ENCODE data around the gene ZNF831. TPM values are rescaled to one million over a fixed set of nuclear protein-coding genes. Genes with fewer than 3 reads are reported as not detected.

Gene ZNF831
- total and polyA plus RNA-seq, 2 donors: 2.1 to 2.9 TPM

DNA sequence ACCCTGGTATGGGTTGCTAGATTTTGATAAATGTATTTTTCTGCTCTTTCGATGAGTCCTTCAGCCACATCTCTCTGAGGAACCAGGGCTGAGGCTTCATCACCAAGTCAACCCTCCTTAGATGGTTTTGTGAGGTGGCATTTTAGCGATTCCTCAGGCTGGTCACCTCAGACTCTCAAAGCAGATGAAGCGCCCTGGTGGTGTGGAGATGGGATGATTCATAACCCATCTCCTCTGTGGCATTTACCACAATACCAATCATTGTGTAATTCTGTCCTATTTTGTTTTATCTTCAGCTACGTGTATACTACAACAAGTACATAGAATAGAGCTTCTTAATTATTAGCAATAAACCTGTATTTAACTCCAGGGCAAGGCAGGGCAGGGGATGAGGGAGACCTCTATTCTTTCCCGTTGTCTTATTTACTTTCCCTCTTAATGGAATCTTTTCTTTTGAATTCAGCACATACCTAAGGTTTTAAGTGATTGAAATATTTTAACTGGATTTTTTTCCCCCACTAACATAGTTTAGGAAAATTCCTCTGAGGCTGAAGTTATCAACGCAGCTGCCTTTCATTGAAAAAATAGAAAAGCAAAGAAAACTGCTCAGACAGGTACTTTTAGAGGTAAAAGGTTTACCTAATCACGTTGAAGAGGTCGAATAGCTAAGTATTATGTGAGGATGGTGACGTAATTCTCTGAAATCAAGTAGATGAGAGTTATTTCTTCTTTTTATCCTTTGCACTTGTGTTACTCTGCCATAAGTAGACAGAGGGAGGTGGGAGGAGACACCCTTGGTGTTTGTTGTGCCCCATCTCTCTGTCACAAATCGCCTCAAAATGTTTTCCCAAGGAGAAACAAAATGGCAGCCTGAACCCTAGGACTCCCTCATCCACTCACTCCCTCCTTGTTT is 79.3 kb downstream of the ZNF831 start:
- H3K27ac ChIP-seq (ENCODE audit: low read depth in 1 of 2, low read length in 1 of 2): no peak overlapping the region

GRCh38 chr20:59246691-59247400 is 83.2 kb downstream of the ZNF831 start:
- H3K27me3 ChIP-seq (ENCODE audit: control insufficient read depth in 2 of 2, insufficient read depth in 1 of 2, low read length in 1 of 2): no peaks in the 10 kb centered on the region
- no peak overlapping the region for H3K27ac ChIP-seq (ENCODE audit: low read depth in 1 of 2, low read length in 1 of 2)
- DNase-seq (ENCODE audit: low read depth in 6 of 9, low spot score in 9 of 9): no peak
- no peaks in the 10 kb centered on the region for H3K36me3 ChIP-seq (ENCODE audit: control insufficient read depth in 2 of 2, insufficient read depth in 2 of 2, low read length in 1 of 2)
- no peaks in the 10 kb centered on the region for H3K4me1 ChIP-seq (ENCODE audit: control insufficient read depth in 2 of 2, insufficient read depth in 2 of 2, low read length in 2 of 2)
- H3K9me3 ChIP-seq (ENCODE audit: control insufficient read depth in 2 of 2, insufficient read depth in 1 of 2, low read length in 1 of 2): no peaks in the 10 kb centered on the region
- 96% methylated on average over 8 of the region's 8 CpGs for WGBS
- H3K4me3 ChIP-seq (ENCODE audit: low read length in 2 of 2): no peak overlapping the region

More for the DNA sequence above, 79.3 kb downstream of the ZNF831 start:
- H3K9me3 ChIP-seq (ENCODE audit: control insufficient read depth in 2 of 2, insufficient read depth in 1 of 2, low read length in 1 of 2): no peaks in the 10 kb centered on the region
- no peaks in the 10 kb centered on the region for H3K27me3 ChIP-seq (ENCODE audit: control insufficient read depth in 2 of 2, insufficient read depth in 1 of 2, low read length in 1 of 2)
- no peak for DNase-seq (ENCODE audit: low read depth in 6 of 9, low spot score in 9 of 9)
- H3K4me3 ChIP-seq (ENCODE audit: low read length in 2 of 2): no peak overlapping the region
- WGBS: 80% methylated on average over 10 of the region's 10 CpGs
- no peaks in the 10 kb centered on the region for H3K36me3 ChIP-seq (ENCODE audit: control insufficient read depth in 2 of 2, insufficient read depth in 2 of 2, low read length in 1 of 2)
- H3K4me1 ChIP-seq (ENCODE audit: control insufficient read depth in 2 of 2, insufficient read depth in 2 of 2, low read length in 2 of 2): no peaks in the 10 kb centered on the region

DNA sequence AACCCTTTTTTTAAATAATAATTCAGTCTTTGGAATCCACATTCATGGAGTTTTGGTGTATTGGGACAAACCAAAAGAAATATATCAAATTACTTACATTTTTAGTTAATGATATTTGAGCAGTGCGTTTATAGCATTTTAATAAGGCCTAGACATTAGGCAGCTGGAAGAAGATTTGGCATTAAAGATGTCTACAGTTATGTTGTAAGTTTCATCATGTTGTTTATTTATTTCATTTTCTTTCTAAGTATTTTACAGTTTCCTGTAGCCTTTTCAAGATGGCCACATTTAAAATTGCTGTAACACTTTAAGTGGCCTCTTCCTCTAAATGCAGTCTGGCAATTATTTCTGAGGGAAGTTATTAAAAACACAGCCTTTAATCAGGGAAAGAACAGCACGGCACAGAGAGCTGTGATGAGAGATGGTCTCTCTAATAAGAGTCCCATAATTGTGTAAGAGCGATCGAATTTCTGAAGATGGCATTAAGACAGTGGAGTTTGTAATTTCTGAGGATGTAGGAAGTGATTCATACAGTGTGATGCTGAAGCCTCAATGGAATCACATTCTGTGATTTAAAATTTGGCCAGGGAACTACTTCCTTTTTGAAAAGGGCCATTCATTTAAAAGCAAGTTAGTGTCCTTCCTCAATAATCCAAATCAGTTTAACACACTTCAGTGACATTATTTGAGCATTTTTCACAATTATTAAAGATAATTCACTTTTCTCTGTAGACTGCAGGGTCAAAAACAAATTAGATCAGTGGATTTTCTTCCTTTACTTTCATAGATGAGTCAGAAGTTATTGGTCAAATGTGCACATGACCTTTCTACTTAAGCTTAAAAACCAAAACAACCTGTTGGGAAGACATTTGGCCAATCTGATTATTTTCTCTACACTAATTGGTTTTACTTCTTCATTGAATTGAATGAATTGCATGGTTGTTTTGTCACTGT is 84.4 kb downstream of the ZNF831 start:
- Histone ChIP-seq H3K27ac (ENCODE audit: low read depth in 1 of 2, low read length in 1 of 2) (no peak overlapping the region), H3K36me3 (ENCODE audit: control insufficient read depth in 2 of 2, insufficient read depth in 2 of 2, low read length in 1 of 2) (no peaks in the 10 kb centered on the region), H3K27me3 (ENCODE audit: control insufficient read depth in 2 of 2, insufficient read depth in 1 of 2, low read length in 1 of 2) (no peaks in the 10 kb centered on the region), H3K4me3 (ENCODE audit: low read length in 2 of 2) (no peak overlapping the region), H3K4me1 (ENCODE audit: control insufficient read depth in 2 of 2, insufficient read depth in 2 of 2, low read length in 2 of 2) (peaks cover 3 to 4% of the 10 kb centered on the region in 2 donors), H3K9me3 (ENCODE audit: control insufficient read depth in 2 of 2, insufficient read depth in 1 of 2, low read length in 1 of 2) (no peaks in the 10 kb centered on the region)
- no peak for DNase-seq (ENCODE audit: low read depth in 6 of 9, low spot score in 9 of 9)
- WGBS: 75% methylated on average over 4 of the region's 4 CpGs

GRCh38 chr20:59250293-59250692 is 86.7 kb downstream of the ZNF831 start:
- no peaks in the 10 kb centered on the region for H3K27me3 ChIP-seq (ENCODE audit: control insufficient read depth in 2 of 2, insufficient read depth in 1 of 2, low read length in 1 of 2)
- H3K36me3 ChIP-seq (ENCODE audit: control insufficient read depth in 2 of 2, insufficient read depth in 2 of 2, low read length in 1 of 2): no peaks in the 10 kb centered on the region
- H3K9me3 ChIP-seq (ENCODE audit: control insufficient read depth in 2 of 2, insufficient read depth in 1 of 2, low read length in 1 of 2): no peaks in the 10 kb centered on the region
- no peak overlapping the region for H3K4me3 ChIP-seq (ENCODE audit: low read length in 2 of 2)
- no peak for DNase-seq (ENCODE audit: low read depth in 6 of 9, low spot score in 9 of 9)
- 97% methylated on average over 6 of the region's 6 CpGs for WGBS
- H3K4me1 ChIP-seq (ENCODE audit: control insufficient read depth in 2 of 2, insufficient read depth in 2 of 2, low read length in 2 of 2): peaks cover 14 to 15% of the 10 kb centered on the region in 2 donors
- no peak overlapping the region for H3K27ac ChIP-seq (ENCODE audit: low read depth in 1 of 2, low read length in 1 of 2)

- Histone ChIP-seq H3K9me3 (ENCODE audit: control insufficient read depth in 2 of 2, insufficient read depth in 1 of 2, low read length in 1 of 2) (no peaks in the 10 kb centered on the region), H3K4me1 (ENCODE audit: control insufficient read depth in 2 of 2, insufficient read depth in 2 of 2, low read length in 2 of 2) (peaks cover 14 to 19% of the 10 kb centered on the region in 2 donors), H3K36me3 (ENCODE audit: control insufficient read depth in 2 of 2, insufficient read depth in 2 of 2, low read length in 1 of 2) (no peaks in the 10 kb centered on the region), H3K27ac (ENCODE audit: low read depth in 1 of 2, low read length in 1 of 2) (no peak overlapping the region), H3K27me3 (ENCODE audit: control insufficient read depth in 2 of 2, insufficient read depth in 1 of 2, low read length in 1 of 2) (no peaks in the 10 kb centered on the region), H3K4me3 (ENCODE audit: low read length in 2 of 2) (no peak overlapping the region)
- WGBS: 4% methylated on average over 6 of the region's 6 CpGs
- peak in 5 of 9 donors; percentile 18 to 37 (median 21) for DNase-seq (ENCODE audit: low read depth in 6 of 9, low spot score in 9 of 9)
Measured at GRCh38 chr20:59253325-59253724, 89.7 kb downstream of the ZNF831 start.

DNA sequence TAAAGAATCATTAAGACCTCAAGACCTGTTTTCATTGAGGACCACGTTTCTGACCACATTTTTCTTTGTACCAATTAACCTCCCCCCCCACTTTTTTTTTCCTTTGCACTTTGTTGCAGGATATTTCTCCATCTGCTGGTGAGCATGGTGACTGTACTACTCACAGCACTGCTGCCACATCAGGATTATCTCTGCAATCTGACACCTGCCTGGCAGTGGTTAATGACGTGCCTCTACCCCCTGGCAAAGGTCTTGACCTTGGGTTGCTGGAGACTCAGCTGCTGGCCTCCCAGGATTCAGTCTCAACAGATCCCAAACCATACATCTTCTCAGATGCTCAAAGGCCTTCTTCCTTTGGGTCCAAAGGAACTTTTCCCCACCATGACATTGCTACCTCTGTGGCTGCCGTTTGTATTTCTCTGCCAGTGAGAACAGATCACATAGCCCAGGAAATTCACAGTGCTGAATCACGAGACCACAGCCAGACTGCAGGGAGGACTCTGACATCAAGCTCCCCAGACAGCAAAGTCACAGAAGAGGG is 90.2 kb downstream of the ZNF831 start:
- no peak overlapping the region for H3K4me3 ChIP-seq (ENCODE audit: low read length in 2 of 2)
- peaks cover 14 to 20% of the 10 kb centered on the region in 2 donors for H3K4me1 ChIP-seq (ENCODE audit: control insufficient read depth in 2 of 2, insufficient read depth in 2 of 2, low read length in 2 of 2)
- peak in 2 of 9 donors; percentile 14 to 26 for DNase-seq (ENCODE audit: low read depth in 6 of 9, low spot score in 9 of 9)
- H3K27ac ChIP-seq (ENCODE audit: low read depth in 1 of 2, low read length in 1 of 2): peak overlapping the region in 1 of 2 donors; percentile 1
- WGBS: 2% methylated on average over 4 of the region's 4 CpGs
- H3K36me3 ChIP-seq (ENCODE audit: control insufficient read depth in 2 of 2, insufficient read depth in 2 of 2, low read length in 1 of 2): no peaks in the 10 kb centered on the region
- H3K27me3 ChIP-seq (ENCODE audit: control insufficient read depth in 2 of 2, insufficient read depth in 1 of 2, low read length in 1 of 2): no peaks in the 10 kb centered on the region
- no peaks in the 10 kb centered on the region for H3K9me3 ChIP-seq (ENCODE audit: control insufficient read depth in 2 of 2, insufficient read depth in 1 of 2, low read length in 1 of 2)

GRCh38 chr20:59255256-59255655 is 91.6 kb downstream of the ZNF831 start:
- no peaks in the 10 kb centered on the region for H3K36me3 ChIP-seq (ENCODE audit: control insufficient read depth in 2 of 2, insufficient read depth in 2 of 2, low read length in 1 of 2)
- peaks cover 14 to 20% of the 10 kb centered on the region in 2 donors for H3K4me1 ChIP-seq (ENCODE audit: control insufficient read depth in 2 of 2, insufficient read depth in 2 of 2, low read length in 2 of 2)
- no peaks in the 10 kb centered on the region for H3K27me3 ChIP-seq (ENCODE audit: control insufficient read depth in 2 of 2, insufficient read depth in 1 of 2, low read length in 1 of 2)
- no peak for DNase-seq (ENCODE audit: low read depth in 6 of 9, low spot score in 9 of 9)
- H3K4me3 ChIP-seq (ENCODE audit: low read length in 2 of 2): no peak overlapping the region
- H3K9me3 ChIP-seq (ENCODE audit: control insufficient read depth in 2 of 2, insufficient read depth in 1 of 2, low read length in 1 of 2): no peaks in the 10 kb centered on the region
- WGBS: 96% methylated on average over 5 of the region's 5 CpGs
- H3K27ac ChIP-seq (ENCODE audit: low read depth in 1 of 2, low read length in 1 of 2): no peak overlapping the region

GRCh38 chr20:59258221-59258621 is 94.6 kb downstream of the ZNF831 start:
- DNase-seq (ENCODE audit: low read depth in 6 of 9, low spot score in 9 of 9): peak in 4 of 9 donors; percentile 3 to 42 (median 20)
- H3K27me3 ChIP-seq (ENCODE audit: control insufficient read depth in 2 of 2, insufficient read depth in 1 of 2, low read length in 1 of 2): no peaks in the 10 kb centered on the region
- H3K27ac ChIP-seq (ENCODE audit: low read depth in 1 of 2, low read length in 1 of 2): no peak overlapping the region
- H3K4me1 ChIP-seq (ENCODE audit: control insufficient read depth in 2 of 2, insufficient read depth in 2 of 2, low read length in 2 of 2): peaks cover 9 to 14% of the 10 kb centered on the region in 2 donors
- no peak overlapping the region for H3K4me3 ChIP-seq (ENCODE audit: low read length in 2 of 2)
- H3K9me3 ChIP-seq (ENCODE audit: control insufficient read depth in 2 of 2, insufficient read depth in 1 of 2, low read length in 1 of 2): no peaks in the 10 kb centered on the region
- WGBS: 10% methylated on average over 2 of the region's 2 CpGs
- H3K36me3 ChIP-seq (ENCODE audit: control insufficient read depth in 2 of 2, insufficient read depth in 2 of 2, low read length in 1 of 2): no peaks in the 10 kb centered on the region
